ENCODE data around the gene GALP. TPM values are rescaled to one million over a fixed set of nuclear protein-coding genes. Genes with fewer than 3 reads are reported as not detected.

GALP gene
- total RNA-seq, 2 experiments from 2014 or later: not detected

DNA sequence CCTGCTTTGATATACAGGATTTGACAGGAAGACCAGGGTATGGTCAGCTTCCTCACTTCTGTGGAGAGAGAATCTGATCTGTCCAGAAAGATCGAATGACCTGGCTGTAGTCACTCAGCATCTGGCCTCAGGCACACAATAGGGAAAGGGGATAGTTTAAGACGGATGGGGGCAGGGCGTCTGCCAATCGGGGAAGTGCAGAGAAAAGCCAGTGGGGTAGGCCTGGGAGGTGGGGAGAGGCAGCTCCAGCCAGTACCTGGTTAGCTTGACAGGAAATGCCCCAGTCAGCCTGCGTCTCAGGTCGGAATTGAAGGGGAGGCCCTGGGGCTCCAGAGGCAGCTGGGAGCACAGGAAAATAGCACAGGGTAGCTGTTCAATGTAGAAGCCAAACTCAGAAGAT is 22.3 kb upstream of the GALP start:
- H3K4me3 Mint-ChIP-seq: no peak overlapping the region
- H3K36me3 Mint-ChIP-seq (ENCODE audit: low read depth): peaks cover 18% of the 10 kb centered on the region
- ChIA-PET CTCF (interaction anchor here (1.3 kb wide), 1 partner anchor 20 kb away, joined by 3 read pairs; no protein-coding TSS in a partner anchor), POLR2A (no interaction called here)
- H3K9me3 Mint-ChIP-seq: no peaks in the 10 kb centered on the region
- no peak for DNase-seq
- H3K27ac Mint-ChIP-seq: no peak overlapping the region
- peaks cover 4% of the 10 kb centered on the region for H3K4me1 Mint-ChIP-seq
- H3K27me3 Mint-ChIP-seq: no peaks in the 10 kb centered on the region

GRCh38 chr19:56155124-56155687 is 20.6 kb upstream of the GALP start:
- no peak for DNase-seq
- POLR2A ChIA-PET: no interaction called here
- Mint-ChIP-seq H3K27ac (no peak overlapping the region), H3K36me3 (ENCODE audit: low read depth) (peaks cover 16% of the 10 kb centered on the region), H3K4me1 (peaks cover 4% of the 10 kb centered on the region), H3K4me3 (no peak overlapping the region), H3K9me3 (no peaks in the 10 kb centered on the region), H3K27me3 (no peaks in the 10 kb centered on the region)
- CTCF ChIA-PET: interaction anchor here (0.6 to 1.6 kb wide), 4 partner anchors 11 to 81 kb away, joined by 3 to 4 read pairs (median 4); no protein-coding TSS in a partner anchor

GRCh38 chr19:56156768-56157167 is 19.0 kb upstream of the GALP start:
- H3K27ac Mint-ChIP-seq: no peak overlapping the region
- no peak overlapping the region for H3K4me3 Mint-ChIP-seq
- peaks cover 14% of the 10 kb centered on the region for H3K36me3 Mint-ChIP-seq (ENCODE audit: low read depth)
- ChIA-PET CTCF (no interaction called here), POLR2A (no interaction called here)
- DNase-seq: no peak
- H3K9me3 Mint-ChIP-seq: no peaks in the 10 kb centered on the region
- no peaks in the 10 kb centered on the region for H3K27me3 Mint-ChIP-seq
- peaks cover 4% of the 10 kb centered on the region for H3K4me1 Mint-ChIP-seq

DNA sequence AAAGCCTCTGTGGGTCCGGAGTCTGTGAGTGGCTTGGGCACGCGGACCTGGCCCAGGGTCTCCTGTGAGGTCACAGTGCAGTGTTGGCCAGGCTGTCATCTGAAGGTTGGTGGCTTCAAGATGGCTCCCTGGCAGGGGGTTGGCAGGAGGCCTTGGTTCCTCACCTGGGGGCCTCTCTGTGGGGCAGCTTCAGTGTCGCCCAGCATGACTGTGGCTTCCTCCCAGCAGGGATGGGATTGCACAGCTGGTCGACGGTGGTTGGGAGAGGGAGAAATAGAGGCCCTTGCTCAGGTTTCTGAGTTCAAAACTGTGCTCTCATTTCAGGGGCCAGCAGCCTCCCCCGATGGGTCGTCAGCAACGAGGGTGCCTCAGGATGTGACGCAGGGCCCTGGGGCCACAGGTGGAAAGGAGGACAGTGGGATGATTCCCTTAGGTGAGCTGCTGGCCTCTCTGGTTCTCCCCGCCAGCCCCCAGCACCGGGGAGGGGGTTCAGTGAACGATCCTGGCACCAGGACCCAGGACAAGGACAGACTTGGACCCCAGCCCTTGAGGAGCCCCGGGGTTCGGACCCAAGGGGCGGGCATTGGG is 17.5 kb upstream of the GALP start:
- no peak overlapping the region for H3K27ac Mint-ChIP-seq
- ChIA-PET POLR2A (no interaction called here), CTCF (no interaction called here)
- H3K27me3 Mint-ChIP-seq: no peaks in the 10 kb centered on the region
- no peaks in the 10 kb centered on the region for H3K9me3 Mint-ChIP-seq
- peaks cover 14% of the 10 kb centered on the region for H3K36me3 Mint-ChIP-seq (ENCODE audit: low read depth)
- peaks cover 7% of the 10 kb centered on the region for H3K4me1 Mint-ChIP-seq
- DNase-seq: no peak
- H3K4me3 Mint-ChIP-seq: no peak overlapping the region

DNA sequence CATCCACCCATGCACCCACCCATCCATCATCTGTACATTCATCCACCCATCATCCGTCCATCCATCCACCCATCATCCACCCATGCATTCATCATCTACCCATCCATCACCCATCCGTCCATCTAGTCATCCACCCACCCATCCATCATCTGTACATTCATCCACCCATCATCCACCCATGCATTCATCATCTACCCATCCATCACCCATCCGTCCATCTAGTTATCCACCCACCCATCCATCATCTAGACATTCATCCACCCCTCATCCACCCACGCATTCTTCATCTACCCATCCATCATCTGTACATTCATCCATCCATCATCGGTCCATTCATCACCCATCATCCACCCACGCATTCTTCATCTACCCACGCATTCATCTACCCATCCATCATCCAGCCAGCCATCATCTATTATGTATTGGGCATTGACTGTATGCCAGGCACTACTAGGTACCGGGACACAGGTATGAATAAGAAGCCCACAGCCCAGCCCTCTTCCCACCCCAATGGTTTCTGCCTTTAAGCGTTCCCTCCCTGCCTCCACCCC is 16.7 kb upstream of the GALP start:
- Mint-ChIP-seq H3K9me3 (no peaks in the 10 kb centered on the region), H3K36me3 (ENCODE audit: low read depth) (peaks cover 14% of the 10 kb centered on the region), H3K4me1 (peaks cover 8% of the 10 kb centered on the region), H3K4me3 (no peak overlapping the region), H3K27ac (no peak overlapping the region), H3K27me3 (no peaks in the 10 kb centered on the region)
- no peak for DNase-seq
- CTCF ChIA-PET: no interaction called here
- POLR2A ChIA-PET: no interaction called here

GRCh38 chr19:56159622-56160271 is 16.1 kb upstream of the GALP start:
- POLR2A ChIA-PET: no interaction called here
- Mint-ChIP-seq H3K27me3 (no peaks in the 10 kb centered on the region), H3K27ac (no peak overlapping the region), H3K4me3 (no peak overlapping the region), H3K36me3 (ENCODE audit: low read depth) (peaks cover 14% of the 10 kb centered on the region), H3K9me3 (no peaks in the 10 kb centered on the region), H3K4me1 (peaks cover 11% of the 10 kb centered on the region)
- CTCF ChIA-PET: no interaction called here
- no peak for DNase-seq

DNA sequence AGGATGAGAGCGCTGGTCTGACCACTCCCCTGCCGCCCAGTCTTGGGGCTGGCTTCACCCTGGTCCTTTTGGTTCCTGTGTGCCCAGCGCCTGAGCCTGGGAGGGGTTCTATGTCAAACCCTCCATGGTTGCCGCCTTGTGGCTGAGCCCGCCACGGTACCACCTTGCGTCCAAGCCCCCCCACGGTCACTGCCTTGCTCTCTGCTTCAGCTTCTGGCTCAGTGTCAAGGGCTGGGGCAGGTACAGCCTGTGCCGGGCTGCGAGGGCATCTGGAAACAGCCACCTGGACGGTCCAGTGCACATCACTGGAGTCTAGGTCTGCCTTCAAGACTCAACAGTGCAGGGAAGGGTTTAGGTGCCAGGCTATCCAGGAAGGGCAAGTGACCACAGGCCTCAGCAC is 14.3 kb upstream of the GALP start:
- Mint-ChIP-seq H3K27ac (no peak overlapping the region), H3K4me3 (no peak overlapping the region), H3K9me3 (no peaks in the 10 kb centered on the region), H3K27me3 (peaks cover 1% of the 10 kb centered on the region), H3K4me1 (peaks cover 11% of the 10 kb centered on the region), H3K36me3 (ENCODE audit: low read depth) (peaks cover 14% of the 10 kb centered on the region)
- POLR2A ChIA-PET: no interaction called here
- CTCF ChIA-PET: interaction anchor here (1.0 kb wide), 1 partner anchor 96 kb away, joined by 3 read pairs; no protein-coding TSS in a partner anchor
- no peak for DNase-seq

GRCh38 chr19:56162258-56162657 is 13.6 kb upstream of the GALP start:
- Mint-ChIP-seq H3K9me3 (no peaks in the 10 kb centered on the region), H3K4me3 (no peak overlapping the region), H3K36me3 (ENCODE audit: low read depth) (peaks cover 14% of the 10 kb centered on the region), H3K27me3 (peaks cover 1% of the 10 kb centered on the region), H3K4me1 (peaks cover 11% of the 10 kb centered on the region), H3K27ac (no peak overlapping the region)
- ChIA-PET POLR2A (no interaction called here), CTCF (no interaction called here)
- DNase-seq: no peak

GRCh38 chr19:56163097-56163496 is 12.7 kb upstream of the GALP start:
- Mint-ChIP-seq H3K4me1 (peaks cover 11% of the 10 kb centered on the region), H3K27me3 (peaks cover 1% of the 10 kb centered on the region), H3K27ac (no peak overlapping the region), H3K36me3 (ENCODE audit: low read depth) (peaks cover 12% of the 10 kb centered on the region), H3K4me3 (no peak overlapping the region), H3K9me3 (no peaks in the 10 kb centered on the region)
- ChIA-PET CTCF (no interaction called here), POLR2A (no interaction called here)
- no peak for DNase-seq

DNA sequence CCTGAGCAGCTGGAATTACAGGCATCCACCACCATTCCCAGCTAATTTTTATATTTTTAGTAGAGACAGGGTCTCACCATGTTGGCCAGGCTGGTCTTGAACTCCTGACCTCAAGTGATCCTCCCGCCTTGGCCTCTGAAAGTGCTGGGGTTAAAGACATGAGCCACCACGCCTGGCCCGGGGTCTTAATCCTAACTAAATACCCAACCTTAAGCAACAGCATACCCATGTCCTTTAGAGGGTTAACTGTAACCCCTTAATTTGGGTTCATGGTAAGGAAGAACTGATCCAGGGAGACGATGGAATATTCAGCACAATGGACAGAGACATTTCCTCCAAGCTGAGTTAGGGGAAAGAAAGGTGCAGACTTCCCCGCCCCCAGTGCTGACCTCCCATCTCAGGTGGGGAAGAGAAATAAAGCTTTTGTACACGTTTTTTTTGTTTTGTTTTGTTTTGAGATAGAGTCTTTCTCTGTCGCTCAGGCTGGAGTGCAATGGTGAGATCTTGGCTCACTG is 8.7 kb upstream of the GALP start:
- CTCF ChIA-PET: no interaction called here
- Mint-ChIP-seq H3K4me1 (peaks cover 14% of the 10 kb centered on the region), H3K27me3 (peaks cover 1% of the 10 kb centered on the region), H3K9me3 (no peaks in the 10 kb centered on the region), H3K36me3 (ENCODE audit: low read depth) (no peaks in the 10 kb centered on the region), H3K27ac (no peak overlapping the region), H3K4me3 (no peak overlapping the region)
- POLR2A ChIA-PET: no interaction called here
- no peak for DNase-seq

GRCh38 chr19:56170261-56170660 is 5.5 kb upstream of the GALP start:
- Mint-ChIP-seq H3K27me3 (no peaks in the 10 kb centered on the region), H3K4me3 (no peak overlapping the region), H3K4me1 (peaks cover 3% of the 10 kb centered on the region), H3K27ac (no peak overlapping the region), H3K36me3 (ENCODE audit: low read depth) (no peaks in the 10 kb centered on the region), H3K9me3 (no peaks in the 10 kb centered on the region)
- POLR2A ChIA-PET: no interaction called here
- DNase-seq: no peak
- CTCF ChIA-PET: interaction anchor here (1.6 to 2.3 kb wide), 3 partner anchors 83 to 104 kb away, joined by 5 to 7 read pairs (median 6); no protein-coding TSS in a partner anchor

DNA sequence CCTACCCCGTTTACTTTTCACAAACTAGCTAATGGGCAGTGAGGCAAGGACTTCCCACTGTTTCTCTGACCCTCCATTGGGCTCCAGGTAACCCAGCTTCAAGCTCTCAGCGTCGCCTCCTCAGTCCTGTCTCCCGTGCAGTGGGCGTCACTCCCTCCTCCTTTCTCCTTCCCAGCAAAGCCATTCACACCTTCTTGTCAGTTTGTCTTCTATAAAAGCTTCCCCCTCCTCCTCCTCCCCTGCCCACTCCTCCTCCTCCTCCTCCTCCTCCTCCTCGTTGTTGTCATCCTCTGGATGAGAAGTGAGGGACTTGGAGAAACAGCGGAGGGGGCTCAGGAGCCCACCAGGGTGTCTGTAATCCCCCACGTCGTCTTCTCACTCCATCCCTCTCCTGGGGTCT is 1.7 kb upstream of the GALP start:
- Mint-ChIP-seq H3K4me3 (no peak overlapping the region), H3K27ac (no peak overlapping the region), H3K27me3 (no peaks in the 10 kb centered on the region), H3K4me1 (peaks cover 3% of the 10 kb centered on the region), H3K36me3 (ENCODE audit: low read depth) (no peaks in the 10 kb centered on the region), H3K9me3 (no peaks in the 10 kb centered on the region)
- ChIA-PET CTCF (interaction anchor here (0.6 to 1.0 kb wide), 3 partner anchors 21 to 112 kb away, joined by 3 read pairs; no protein-coding TSS in a partner anchor), POLR2A (no interaction called here)
- DNase-seq: no peak

GRCh38 chr19:56174550-56174949 is 1.3 kb upstream of the GALP start:
- no peak for DNase-seq
- Mint-ChIP-seq H3K4me3 (no peak overlapping the region), H3K27me3 (no peaks in the 10 kb centered on the region), H3K36me3 (ENCODE audit: low read depth) (no peaks in the 10 kb centered on the region), H3K9me3 (no peaks in the 10 kb centered on the region), H3K27ac (no peak overlapping the region), H3K4me1 (peaks cover 3% of the 10 kb centered on the region)
- CTCF ChIA-PET: interaction anchor here (1.0 kb wide), 1 partner anchor 112 kb away, joined by 3 read pairs; no protein-coding TSS in a partner anchor
- POLR2A ChIA-PET: no interaction called here
